Loucy (cell line): ENCODE data around the gene PTPA.
A peak's percentile ranks its signal among the peaks of the same experiment; 100 is the strongest.

Experiments used
- H2AFZ ChIP-seq: fragments of 200-600 bp; sonication (generic); 2 replicates; pipeline ENCODE4 v1.6.0; 2016; ENCODE audit warnings: antibody characterized with exemption, mild to moderate bottlenecking, low read length, moderate library complexity
- H3F3A ChIP-seq: fragments of 200-600 bp; 2 replicates; pipeline ENCODE4 v1.6.0; 2016; ENCODE audit warnings: antibody characterized with exemption, low read depth, mild to moderate bottlenecking
- H3K27me3 ChIP-seq: fragments of 200-600 bp; sonication (generic); 2 replicates; pipeline ENCODE4 v1.6.1; 2014; ENCODE audit warnings: low read length, mild to moderate bottlenecking; ENCODE audit not compliant: insufficient read depth, poor library complexity, severe bottlenecking
- H3K36me3 ChIP-seq: fragments of 200-600 bp; sonication (generic); 2 replicates; pipeline ENCODE4 v1.6.1; 2016; ENCODE audit warnings: low read length; ENCODE audit not compliant: insufficient read depth
- H3K4me1 ChIP-seq: fragments of 200-600 bp; sonication (generic); 2 replicates; pipeline ENCODE4 v1.5.1; 2014; ENCODE audit warnings: low read length, mild to moderate bottlenecking; ENCODE audit not compliant: insufficient read depth, poor library complexity, severe bottlenecking
- H3K4me2 ChIP-seq: fragments of 200-600 bp; sonication (generic); 2 replicates; pipeline ENCODE4 v1.6.0; 2014; ENCODE audit warnings: antibody characterized with exemption, low read length, low read depth, mild to moderate bottlenecking; ENCODE audit not compliant: poor library complexity, severe bottlenecking
- H3K4me3 ChIP-seq: fragments of 200-600 bp; sonication (generic); 2 replicates; pipeline ENCODE4 v1.5.1; 2014; ENCODE audit warnings: low read length, mild to moderate bottlenecking, mixed read lengths; ENCODE audit not compliant: poor library complexity, severe bottlenecking
- H3K79me2 ChIP-seq: fragments of 200-600 bp; sonication (generic); 2 replicates; pipeline ENCODE4 v1.6.1; 2014; ENCODE audit warnings: low read length; ENCODE audit not compliant: insufficient read depth
- H3K9ac ChIP-seq: fragments of 200-600 bp; sonication (generic); 2 replicates; pipeline ENCODE4 v1.6.0; 2014; ENCODE audit warnings: mild to moderate bottlenecking, low read depth, low read length, moderate library complexity; ENCODE audit not compliant: poor library complexity, severe bottlenecking
- H3K9me2 ChIP-seq: fragments of 200-600 bp; sonication (generic); replicated peaks from 2 replicates; pipeline ENCODE4 v1.6.1; 2016; ENCODE audit warnings: low read depth, low read length, mixed read lengths
- H3K9me3 ChIP-seq: fragments of 200-600 bp; sonication (generic); 2 replicates; pipeline ENCODE4 v1.6.1; 2014; ENCODE audit warnings: mild to moderate bottlenecking, antibody characterized with exemption, low read length, low read depth; ENCODE audit not compliant: insufficient read depth
- H4K20me1 ChIP-seq: fragments of 200-600 bp; sonication (generic); 2 replicates; pipeline ENCODE4 v1.6.0; 2014; ENCODE audit warnings: antibody characterized with exemption, low read length, mild to moderate bottlenecking; ENCODE audit not compliant: insufficient read depth, poor library complexity, severe bottlenecking
- EZH2phosphoT487 ChIP-seq: fragments of 200-600 bp; IDR thresholded peaks from 2 replicates; pipeline ENCODE4 v1.6.1; 2018; ENCODE audit warnings: antibody characterized with exemption, mild to moderate bottlenecking, moderate library complexity, borderline replicate concordance
- TF ChIP-seq, protein P1 (sequence below): fragments of 200-600 bp; sonication (generic); conservative IDR thresholded peaks from 2 replicates; pipeline ENCODE4 v1.5.1; 2014; ENCODE audit warnings: mild to moderate bottlenecking, antibody characterized with exemption, low read length

Gene PTPA

DNA sequence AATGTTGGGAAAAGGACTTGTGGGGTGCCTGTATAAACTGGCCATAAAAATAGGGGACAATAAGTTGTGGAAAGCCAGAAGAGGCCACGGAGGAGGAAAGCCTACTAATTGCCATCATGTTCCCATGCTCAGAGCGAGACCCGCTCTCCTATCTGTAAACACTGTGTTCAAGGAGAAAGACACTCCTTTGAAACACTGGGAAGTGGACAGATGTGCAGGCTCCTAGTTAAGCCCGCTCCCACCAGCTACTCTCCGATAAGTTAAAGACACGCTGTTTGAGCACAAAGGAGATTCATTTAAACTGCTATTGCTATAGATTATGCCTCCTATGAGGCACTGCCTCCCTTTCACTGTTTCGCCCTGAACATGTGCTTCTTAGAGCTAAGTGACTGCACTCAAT, 9.9 kb upstream of the PTPA start:
- no peaks in the 10 kb centered on the region for H4K20me1 ChIP-seq
- H3K4me2 ChIP-seq, result no peak overlapping the region
- H2AFZ ChIP-seq, result no peak overlapping the region
- no peak overlapping the region for H3K9ac ChIP-seq
- H3K27me3 ChIP-seq, result no peaks in the 10 kb centered on the region
- no peaks in the 10 kb centered on the region for H3K36me3 ChIP-seq
- H3K79me2 ChIP-seq, result no peaks in the 10 kb centered on the region
- H3K9me3 ChIP-seq, result no peaks in the 10 kb centered on the region
- H3K4me1 ChIP-seq, result no peaks in the 10 kb centered on the region
- no peaks in the 10 kb centered on the region for H3F3A ChIP-seq
- no peaks in the 10 kb centered on the region for H3K9me2 ChIP-seq
- H3K4me3 ChIP-seq, result no peak overlapping the region
- TF ChIP-seq EZH2phosphoT487, result no peak
- TF ChIP-seq, protein P1, sequence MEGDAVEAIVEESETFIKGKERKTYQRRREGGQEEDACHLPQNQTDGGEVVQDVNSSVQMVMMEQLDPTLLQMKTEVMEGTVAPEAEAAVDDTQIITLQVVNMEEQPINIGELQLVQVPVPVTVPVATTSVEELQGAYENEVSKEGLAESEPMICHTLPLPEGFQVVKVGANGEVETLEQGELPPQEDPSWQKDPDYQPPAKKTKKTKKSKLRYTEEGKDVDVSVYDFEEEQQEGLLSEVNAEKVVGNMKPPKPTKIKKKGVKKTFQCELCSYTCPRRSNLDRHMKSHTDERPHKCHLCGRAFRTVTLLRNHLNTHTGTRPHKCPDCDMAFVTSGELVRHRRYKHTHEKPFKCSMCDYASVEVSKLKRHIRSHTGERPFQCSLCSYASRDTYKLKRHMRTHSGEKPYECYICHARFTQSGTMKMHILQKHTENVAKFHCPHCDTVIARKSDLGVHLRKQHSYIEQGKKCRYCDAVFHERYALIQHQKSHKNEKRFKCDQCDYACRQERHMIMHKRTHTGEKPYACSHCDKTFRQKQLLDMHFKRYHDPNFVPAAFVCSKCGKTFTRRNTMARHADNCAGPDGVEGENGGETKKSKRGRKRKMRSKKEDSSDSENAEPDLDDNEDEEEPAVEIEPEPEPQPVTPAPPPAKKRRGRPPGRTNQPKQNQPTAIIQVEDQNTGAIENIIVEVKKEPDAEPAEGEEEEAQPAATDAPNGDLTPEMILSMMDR, result no peak

DNA sequence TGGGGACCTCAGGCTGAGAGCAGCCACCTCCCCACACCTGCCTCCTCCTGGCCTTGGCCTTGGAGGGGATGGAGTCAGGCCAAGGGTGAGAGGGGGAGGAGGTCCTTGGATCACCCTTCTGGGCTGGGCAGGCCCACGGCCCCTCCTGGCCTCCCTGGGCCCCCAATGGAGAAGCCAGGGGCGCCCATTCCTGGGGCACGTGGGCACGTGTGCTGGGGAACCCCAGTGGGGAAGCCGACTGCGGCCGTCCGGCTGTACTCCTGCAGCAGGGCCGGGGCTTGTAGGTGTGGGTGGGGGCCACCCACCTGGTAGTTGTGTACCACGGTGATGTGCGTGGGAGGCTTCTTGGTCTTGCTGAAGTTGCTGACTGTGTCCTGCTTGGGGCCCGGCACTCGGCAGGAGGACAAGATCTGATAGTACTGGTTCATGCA, 9.1 kb upstream of the PTPA start:
- Histone ChIP-seq H3K4me3 (no peak overlapping the region), H3K79me2 (no peaks in the 10 kb centered on the region), H3K9me3 (no peaks in the 10 kb centered on the region), H3K9ac (no peak overlapping the region), H3K36me3 (no peaks in the 10 kb centered on the region), H3F3A (no peaks in the 10 kb centered on the region), H4K20me1 (no peaks in the 10 kb centered on the region), H3K9me2 (no peaks in the 10 kb centered on the region), H3K4me1 (no peaks in the 10 kb centered on the region), H2AFZ (no peak overlapping the region), H3K27me3 (no peaks in the 10 kb centered on the region), H3K4me2 (no peak overlapping the region)
- no peak for TF ChIP-seq EZH2phosphoT487
- TF ChIP-seq, protein P1, result no peak

DNA sequence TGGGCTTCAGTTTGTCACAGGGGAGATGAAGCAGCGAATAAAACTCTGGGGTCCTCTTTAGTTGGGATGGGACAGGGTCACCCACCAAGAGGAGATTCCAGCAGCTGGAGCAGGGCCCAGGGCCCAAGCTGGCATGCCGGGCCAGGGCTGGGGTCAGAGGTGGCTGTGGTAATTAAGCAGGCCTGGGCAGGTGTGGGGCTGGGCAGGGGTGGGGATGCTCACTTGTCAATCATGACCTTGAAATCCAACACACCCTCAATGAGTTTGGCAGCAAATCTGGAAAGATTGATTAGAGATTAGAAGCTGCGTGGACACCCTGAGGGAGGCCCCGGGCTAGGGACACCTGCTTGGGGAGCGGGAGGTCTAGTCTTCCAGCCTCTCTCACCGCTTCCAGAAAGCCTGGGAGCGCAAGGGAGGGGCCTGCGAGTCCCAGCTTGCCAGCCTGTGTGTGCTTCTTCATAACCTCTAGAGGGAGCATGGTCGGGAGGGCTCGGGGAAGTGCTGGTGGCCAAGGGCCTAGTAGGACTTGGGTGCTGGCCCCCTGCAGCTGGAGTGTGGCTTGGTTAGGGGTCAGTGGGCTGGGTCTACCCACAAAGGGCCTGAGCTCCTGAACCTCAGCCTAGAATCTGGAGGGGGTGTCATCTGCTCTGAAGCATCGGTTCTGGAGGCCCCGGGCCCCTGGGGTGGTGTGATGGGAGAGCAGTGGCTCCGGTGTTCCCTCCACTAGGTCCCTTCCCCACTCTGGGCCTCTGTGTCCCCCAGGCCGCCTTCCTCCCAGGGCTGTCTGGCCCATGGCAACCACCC, 8.2 kb upstream of the PTPA start:
- H3F3A ChIP-seq, result no peaks in the 10 kb centered on the region
- H3K9ac ChIP-seq, result no peak overlapping the region

More for the DNA sequence above, 8.2 kb upstream of the PTPA start:
- H2AFZ ChIP-seq, result no peak overlapping the region
- H3K36me3 ChIP-seq, result no peaks in the 10 kb centered on the region
- no peak overlapping the region for H3K4me3 ChIP-seq
- TF ChIP-seq EZH2phosphoT487, result no peak
- TF ChIP-seq, protein P1, result peak; percentile 47
- H3K4me2 ChIP-seq, result no peak overlapping the region
- H3K79me2 ChIP-seq, result no peaks in the 10 kb centered on the region
- no peaks in the 10 kb centered on the region for H3K27me3 ChIP-seq
- H3K9me2 ChIP-seq, result no peaks in the 10 kb centered on the region
- no peaks in the 10 kb centered on the region for H3K4me1 ChIP-seq
- no peaks in the 10 kb centered on the region for H4K20me1 ChIP-seq
- H3K9me3 ChIP-seq, result no peaks in the 10 kb centered on the region
